GM19397 (cell line): ENCODE data around the gene C10orf67.
A peak's percentile ranks its signal among the peaks of the same experiment; 100 is the strongest.
"Not testable (repeated sequence)": the region's sequence is repeated elsewhere in the genome, so short reads cannot be mapped to it uniquely, and the experiment has no call there.

Experiments
- ATAC-seq: cut with Tn5 transposase; IDR thresholded peaks from one replicate; pipeline ENCODE4 v1.9.1; 2021; ENCODE audit warnings: mild to moderate bottlenecking, moderate library complexity; ENCODE audit not compliant: unreplicated experiment

The C10orf67 gene

GRCh38 chr10:23326544-23327307 is 17.9 kb downstream of the C10orf67 start:
- ATAC-seq, result no peak

DNA sequence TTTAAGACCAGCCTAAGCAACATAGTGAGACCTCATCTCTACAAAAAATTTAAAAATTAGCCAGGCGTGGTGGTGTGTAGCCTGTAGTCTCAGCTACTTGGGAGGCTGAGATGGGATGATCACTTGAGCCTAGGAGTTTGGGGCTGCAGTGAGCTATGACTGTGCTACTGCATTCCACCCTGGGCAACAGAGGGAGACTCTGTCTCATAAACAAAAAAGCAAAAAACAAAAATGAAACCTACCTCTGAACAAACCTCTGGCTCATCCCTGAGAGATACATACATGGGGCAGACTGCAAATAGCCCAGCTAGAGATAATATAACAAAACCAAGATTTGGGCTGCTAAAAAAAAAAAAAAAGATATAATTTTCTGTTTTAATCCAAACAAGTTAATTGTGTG is 19.5 kb downstream of the C10orf67 start:
- ATAC-seq, result no peak

DNA sequence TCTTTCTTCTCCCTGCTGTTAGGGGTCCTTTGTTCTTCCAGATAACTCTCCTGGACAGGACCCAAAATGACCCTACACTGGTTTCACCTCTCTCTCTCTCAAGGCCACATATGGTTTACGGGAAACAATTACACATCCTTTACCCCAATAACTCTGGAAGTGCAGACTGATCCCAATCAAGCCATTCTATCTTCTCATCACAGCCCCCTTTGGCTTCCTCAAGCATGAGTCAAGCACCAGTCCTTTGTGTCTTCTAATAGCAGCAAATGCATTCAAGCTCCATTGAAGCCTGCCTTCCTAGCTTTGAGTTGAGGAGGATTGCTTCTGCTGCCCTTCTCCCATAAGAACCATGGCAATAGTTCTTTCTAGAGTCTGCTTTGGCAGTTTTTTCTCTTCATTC is 20.2 kb downstream of the C10orf67 start:
- ATAC-seq, result no peak

GRCh38 chr10:23322082-23322481 is 22.5 kb downstream of the C10orf67 start:
- no peak for ATAC-seq

DNA sequence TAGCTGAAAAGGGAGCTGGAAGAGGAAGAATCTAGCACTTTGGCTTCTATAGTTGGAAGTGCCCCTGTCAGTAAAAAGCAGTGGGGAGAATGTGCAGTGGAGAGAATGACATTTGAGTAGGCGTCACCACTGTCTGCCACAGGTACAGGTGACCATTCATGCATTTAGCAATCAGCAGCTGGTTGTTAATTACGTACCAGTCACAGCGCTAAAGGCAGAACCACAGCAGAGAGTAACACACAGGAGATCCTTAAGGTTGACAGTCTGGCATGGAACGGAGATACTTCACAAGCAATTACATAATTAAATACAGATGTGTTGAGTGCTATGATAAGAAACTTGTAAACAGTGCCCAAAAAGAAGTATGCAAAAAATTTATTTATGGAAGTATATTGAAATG is 24.8 kb downstream of the C10orf67 start:
- no peak for ATAC-seq

GRCh38 chr10:23318359-23318758 is 26.2 kb downstream of the C10orf67 start:
- ATAC-seq, result no peak

DNA sequence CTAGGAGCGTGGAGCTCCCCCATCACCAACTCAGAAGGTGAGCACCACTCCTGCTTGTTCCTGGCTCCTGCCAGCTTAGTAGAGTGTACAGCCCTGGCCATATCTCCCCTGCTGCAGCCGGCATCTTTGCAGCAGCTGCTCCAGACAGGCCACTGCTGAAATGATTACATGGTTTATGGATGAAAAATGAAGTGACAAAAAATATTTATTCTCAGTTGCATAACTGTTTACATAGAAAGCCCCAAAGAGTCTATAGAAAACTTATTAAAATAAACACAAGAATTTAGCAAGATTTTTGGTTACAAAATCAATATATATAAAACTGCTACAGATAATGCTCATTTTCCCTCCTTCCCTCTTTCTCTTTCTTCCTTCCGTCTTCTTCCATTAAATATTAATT is 27.2 kb downstream of the C10orf67 start:
- ATAC-seq, result no peak

DNA sequence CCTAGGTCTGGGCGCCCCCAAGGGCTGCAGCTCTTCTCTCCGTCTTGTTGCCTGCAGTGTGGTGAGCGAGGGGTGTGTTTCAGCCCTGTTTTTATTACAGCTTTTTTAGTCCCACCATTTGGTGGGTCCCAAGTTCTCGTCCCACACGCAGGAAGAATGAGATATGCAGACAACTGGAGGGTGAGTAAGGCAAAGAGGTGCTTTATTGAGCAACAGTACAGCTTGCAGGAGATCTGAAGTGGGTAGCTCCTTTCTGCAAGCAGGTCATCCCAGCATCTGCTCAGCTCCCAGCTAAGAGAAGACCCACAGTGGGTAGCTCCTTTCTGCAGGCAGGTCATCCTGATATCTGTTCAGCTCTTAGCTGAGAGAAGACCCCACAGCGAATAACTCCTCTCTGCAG is 28.2 kb downstream of the C10orf67 start:
- ATAC-seq, result no peak

- ATAC-seq, result no peak
These were observed 28.6 kb downstream of the C10orf67 start for GRCh38 chr10:23315966-23316365.

GRCh38 chr10:23314835-23315239 is 29.8 kb downstream of the C10orf67 start:
- ATAC-seq, result no peak

DNA sequence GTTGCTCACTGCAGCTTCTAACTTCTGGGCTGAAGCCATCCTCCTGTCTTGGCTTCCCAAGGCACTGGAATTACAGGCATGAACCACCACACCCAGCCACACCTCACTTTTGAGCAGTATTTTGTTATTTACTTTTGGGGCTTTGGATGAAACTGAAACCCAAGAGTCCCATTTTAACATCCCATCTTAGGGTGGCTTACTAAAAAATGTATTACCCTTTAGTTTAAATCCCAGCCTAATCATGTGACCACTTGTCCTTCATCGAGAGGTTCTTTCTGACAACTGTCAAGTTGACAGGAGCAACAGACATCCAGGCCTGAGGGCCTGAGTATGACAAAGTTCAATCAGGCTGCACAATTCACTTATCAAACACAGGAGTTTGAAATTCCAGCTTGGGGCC is 33.6 kb downstream of the C10orf67 start:
- no peak for ATAC-seq

GRCh38 chr10:23310404-23310803 is 34.2 kb downstream of the C10orf67 start:
- ATAC-seq, result no peak

DNA sequence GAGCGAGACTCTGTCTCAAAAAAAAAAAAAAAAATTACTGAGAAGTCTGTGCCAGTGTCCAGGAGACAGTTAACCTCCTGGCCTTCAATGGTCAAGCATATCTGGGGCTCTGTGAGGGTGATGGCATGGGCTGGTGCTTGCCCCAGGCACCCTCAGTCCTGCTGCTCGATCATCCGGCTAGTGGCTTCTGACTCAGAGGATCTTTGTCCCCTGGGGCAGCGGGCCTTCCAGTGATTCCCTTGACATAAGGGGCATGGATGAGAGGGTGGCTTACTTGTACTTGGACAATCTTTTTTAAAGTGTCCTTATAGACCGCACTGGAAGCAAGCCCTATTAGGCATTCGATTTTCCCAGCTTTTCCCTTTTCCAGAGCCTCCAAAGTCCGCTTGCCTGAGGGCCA is 44.6 kb downstream of the C10orf67 start:
- ATAC-seq, result not testable (repeated sequence)

DNA sequence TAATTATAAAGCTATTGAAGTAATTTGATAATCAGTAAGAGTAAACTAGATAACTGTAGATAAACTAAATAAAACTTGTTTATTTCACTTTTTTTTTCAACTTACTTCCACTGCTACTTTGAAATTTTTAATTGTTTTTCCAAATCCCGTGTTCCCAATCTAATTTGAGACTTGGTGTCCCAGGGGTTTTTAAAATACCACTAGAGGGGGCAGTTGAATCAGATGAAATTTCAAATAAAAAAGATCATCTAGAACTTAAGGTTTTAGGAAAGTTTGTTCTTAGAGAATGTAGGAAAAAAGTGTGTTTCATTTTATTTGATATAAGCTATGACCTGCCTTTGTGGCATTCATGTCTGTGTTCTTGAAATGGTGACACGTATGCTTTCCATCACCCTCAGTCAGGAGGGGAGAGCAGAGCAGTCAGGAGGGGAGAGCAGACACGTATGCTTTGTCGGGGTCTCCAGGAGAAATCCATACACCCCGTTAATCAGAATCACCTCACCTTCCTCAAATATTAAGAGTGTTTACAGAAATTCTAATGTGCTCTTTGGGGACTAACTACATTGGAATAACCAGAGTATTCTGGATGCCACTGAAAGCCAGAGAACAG is 49.9 kb downstream of the C10orf67 start:
- no peak for ATAC-seq

GRCh38 chr10:23293973-23294590 is 50.5 kb downstream of the C10orf67 start:
- no peak for ATAC-seq

DNA sequence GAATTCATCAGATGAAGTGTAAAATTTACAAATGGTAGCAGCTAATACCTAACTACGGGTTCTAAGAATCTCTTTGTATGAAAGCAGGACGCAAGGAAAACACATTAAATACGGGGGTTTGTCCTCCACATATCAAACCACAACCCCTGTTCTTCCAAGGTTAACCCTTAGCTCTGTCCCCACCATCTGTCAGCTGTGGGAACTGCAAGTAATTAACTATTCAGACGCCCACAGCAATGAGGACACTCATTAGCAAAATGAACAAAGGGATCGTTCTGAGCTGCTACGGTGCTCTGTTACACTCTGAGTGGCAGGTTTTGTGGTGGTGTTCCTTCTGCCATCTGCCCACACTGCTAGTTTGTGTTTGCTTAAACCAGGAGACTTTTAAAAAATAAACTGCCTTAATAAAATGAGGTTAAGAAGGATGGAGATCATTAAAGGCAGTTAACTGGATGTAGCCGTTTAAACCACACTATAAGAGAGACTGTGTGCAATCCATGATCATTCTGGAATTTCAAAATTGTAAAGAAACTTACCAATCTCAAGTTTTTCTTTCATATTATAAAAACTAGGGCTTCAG is 51.4 kb downstream of the C10orf67 start:
- peak; percentile 90 for ATAC-seq

GRCh38 chr10:23291551-23292334 is 52.9 kb downstream of the C10orf67 start:
- no peak for ATAC-seq

GRCh38 chr10:23284674-23285335 is 59.8 kb downstream of the C10orf67 start:
- no peak for ATAC-seq

- no peak for ATAC-seq
These were observed 60.4 kb downstream of the C10orf67 start for GRCh38 chr10:23284155-23284554.

GRCh38 chr10:23283680-23284079 is 60.9 kb downstream of the C10orf67 start:
- no peak for ATAC-seq

DNA sequence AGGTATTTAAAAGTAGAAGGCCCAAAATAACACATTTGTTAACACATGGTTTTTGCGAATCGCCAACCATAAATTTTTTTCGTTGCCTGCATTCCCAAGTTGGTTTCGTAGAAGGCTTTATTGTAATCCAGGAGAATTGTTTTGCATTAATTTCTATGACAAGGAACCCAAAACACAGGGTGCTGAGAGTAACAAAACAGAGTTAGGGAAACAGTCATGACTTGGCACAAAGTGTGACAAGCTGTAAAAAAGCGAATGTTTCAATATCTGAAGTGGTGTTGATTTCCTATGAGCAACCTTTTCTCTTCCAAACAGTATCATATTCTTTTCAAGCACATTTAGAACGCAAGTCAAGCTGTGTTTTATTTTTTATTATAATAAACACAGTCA is 63.6 kb downstream of the C10orf67 start:
- ATAC-seq, result no peak
